HepG2 (cell line): Measurements from ENCODE around the gene HCK. TPM values are rescaled to one million over a fixed set of nuclear protein-coding genes. Genes with fewer than 3 reads are reported as not detected.

Experiments
- GABPA ChIP-seq, 2 experiments: IDR thresholded peaks; 2 replicates each; pipeline ENCODE4 v1.6.1; 2011 to 2016; ENCODE audit warnings: low read depth in 2 of 2, low read length in 1 of 2, missing biosample characterization in 1 of 2, missing genetic modification characterization in 1 of 2
- MED8 ChIP-seq: sonication (generic); formaldehyde crosslinking; IDR thresholded peaks from 2 replicates; pipeline ENCODE4 v1.8.1; 2023; ENCODE audit warnings: mild to moderate bottlenecking, missing genetic modification reagents; ENCODE audit not compliant: insufficient replicate concordance
- NPAS2 ChIP-seq: sonication (generic); formaldehyde crosslinking; IDR thresholded peaks from 2 replicates; pipeline ENCODE4 v1.8.0; 2022; ENCODE audit warnings: mild to moderate bottlenecking, missing genetic modification reagents, borderline replicate concordance
- PATZ1 ChIP-seq: sonication (generic); formaldehyde crosslinking; IDR thresholded peaks from 2 replicates; pipeline ENCODE4 v1.4.0; 2020; ENCODE audit warnings: missing genetic modification reagents
- PBX2 ChIP-seq: IDR thresholded peaks from 2 replicates; pipeline ENCODE4 v1.6.1; 2016; ENCODE audit warnings: control low read depth
- ZBTB4 ChIP-seq: sonication (generic); formaldehyde crosslinking; IDR thresholded peaks from 2 replicates; pipeline ENCODE4 v1.4.0; 2020; ENCODE audit warnings: missing genetic modification reagents, mild to moderate bottlenecking, borderline replicate concordance
- ZKSCAN8 ChIP-seq: IDR thresholded peaks from 2 replicates; pipeline ENCODE4 v1.6.1; 2016; ENCODE audit warnings: borderline replicate concordance, missing genetic modification reagents, missing compliant biosample characterization
- ZNF142 ChIP-seq: sonication (generic); formaldehyde crosslinking; IDR thresholded peaks from 2 replicates; pipeline ENCODE4 v1.4.0; 2020; ENCODE audit warnings: missing genetic modification reagents
- ZNF253 ChIP-seq: sonication (generic); formaldehyde crosslinking; IDR thresholded peaks from 2 replicates; pipeline ENCODE4 v1.8.0; 2022; ENCODE audit warnings: mild to moderate bottlenecking, missing genetic modification reagents, borderline replicate concordance
- ZNF343 ChIP-seq: sonication (generic); formaldehyde crosslinking; IDR thresholded peaks from 2 replicates; pipeline ENCODE4 v1.4.0; 2020; ENCODE audit warnings: mild to moderate bottlenecking, missing genetic modification reagents
- ZNF878 ChIP-seq: sonication (generic); formaldehyde crosslinking; IDR thresholded peaks from 2 replicates; pipeline ENCODE4 v1.8.1; 2023; ENCODE audit warnings: mild to moderate bottlenecking, missing genetic modification reagents, moderate library complexity
- polyA plus RNA-seq, 8 experiments: library from polyadenylated mRNA; depleted of rRNA in 3 of 8; stranded (reverse) in 7 of 8; unstranded in 1 of 8; fragments of >200 nt; fragmentation: Illumina TruSeq in 4 of 8; extraction: Trizol in 4 of 8; gene quantifications; 2 replicates each; pipeline versions ENCODE4 v1.2.1 to v1.2.3, GENCODE V29; 2011 to 2016; ENCODE audit warnings: low read depth in 4 of 8, missing spikeins in 1 of 8, mixed read lengths in 1 of 8; ENCODE audit not compliant: insufficient read depth in 1 of 8
- total RNA-seq, 5 experiments: library from RNA; depleted of rRNA; stranded (reverse); fragments of >200 nt; fragmentation: Illumina TruSeq; extraction: Trizol; gene quantifications; 2 replicates each; pipeline ENCODE4 v1.2.3, GENCODE V29; 2016; ENCODE audit warnings: low read depth in 1 of 5

HCK gene
- total and polyA plus RNA-seq, 2 of the 13 experiments (the other 11 are each of a cell fraction or from before 2014, with no cell fraction given), result 0.04 TPM; not detected in 1

- TF ChIP-seq ZNF142 (CRISPR knock-in tag) (peak; percentile 94), PATZ1 (CRISPR knock-in tag) (peak; percentile 82), ZNF253 (peak; percentile 81; the same call in 1 of the 2 replicates), PBX2 (CRISPR knock-in tag) (no peak), NPAS2 (CRISPR knock-in tag) (0 out of 2 replicates have a peak, but pooled peaks have one; percentile 80), MED8 (peak; percentile 81), ZKSCAN8 (CRISPR knock-in tag) (peak; percentile 84; the same call in 1 of the 2 replicates), GABPA (IDR thresholded peaks at IDR 0.05; ENCODE audit: low read depth, low read length) (peak; percentile 67), GABPA (CRISPR knock-in tag; IDR thresholded peaks at IDR 0.05; ENCODE audit: low read depth) (peak; percentile 95), ZNF343 (CRISPR knock-in tag) (peak; percentile 97), ZBTB4 (CRISPR knock-in tag) (peak; percentile 96), ZNF878 (CRISPR knock-in tag) (no peak)
Measured at GRCh38 chr20:32109392-32110172, 57.5 kb downstream of the HCK start, which contains the start of gene TM9SF4 (continued).
